Renal cortex interstitium (tissue), 3 donors: ENCODE results near the gene NAPEPLD. TPM values are rescaled to one million over a fixed set of nuclear protein-coding genes. Genes with fewer than 3 reads are reported as not detected.

ENCODE experiments used
- polyA plus RNA-seq, 3 donors: library from polyadenylated mRNA; unstranded; fragments of 120-200 nt; gene quantifications; one replicate each; pipeline ENCODE4 v1.2.1, GENCODE V29; 2013; ENCODE audit not compliant: insufficient read length in 3 of 3

Gene NAPEPLD
- polyA plus RNA-seq, 3 donors: 31.7 to 44.2 (median 41.0) TPM

Other genes starting within 250 kb of the NAPEPLD start
- gene LRRC17, start 236.1 kb downstream of the NAPEPLD start, polyA plus RNA-seq: 10 to 100 TPM; 65.5 to 86.7 (median 82.3) TPM
- 1 to 10 TPM; 2.9 to 4.4 (median 2.9) TPM for gene FBXL13, start 74.3 kb downstream of the NAPEPLD start, polyA plus RNA-seq
- gene ARMC10, start 74.0 kb downstream of the NAPEPLD start, polyA plus RNA-seq: 10 to 100 TPM; 54.1 to 67.3 (median 55.7) TPM
- gene PMPCB, start 148.3 kb upstream of the NAPEPLD start, polyA plus RNA-seq: 100 to 1,000 TPM in 1 of 3 donors, 10 to 100 TPM in 2; 95.0 to 116 (median 96.8) TPM
- gene DNAJC2, start 195.7 kb upstream of the NAPEPLD start, polyA plus RNA-seq: 10 to 100 TPM; 42.2 to 57.2 (median 49.6) TPM
- gene PSMC2, start 198.5 kb upstream of the NAPEPLD start, polyA plus RNA-seq: 100 to 1,000 TPM in 2 of 3 donors, 10 to 100 TPM in 1; 94.8 to 125 (median 113) TPM